Stimulated activated memory B cell treated with anti-CD40 and anti-IgM and Interleukin-4, amounts not matched to agents 10 μg/mL and 1 μg/mL and 100 μg/mL, for 72 hours (primary cell): ENCODE data around the gene ARHGAP42.

Experiments
- ATAC-seq: fragments of 150-1000 bp; cut with Tn5 transposase; 2 replicates; pipeline ENCODE4 v1.10.0; 2021
- H3K27ac Mint-ChIP-seq: one replicate; pipeline ENCODE4 v1.8.0; 2022; ENCODE audit warnings: mild to moderate bottlenecking, mixed read lengths
- H3K27me3 Mint-ChIP-seq: one replicate; pipeline ENCODE4 v1.8.0; 2022; ENCODE audit warnings: mixed read lengths
- H3K36me3 Mint-ChIP-seq: one replicate; pipeline ENCODE4 v1.8.0; 2022; ENCODE audit warnings: mixed read lengths
- H3K4me1 Mint-ChIP-seq: one replicate; pipeline ENCODE4 v1.8.0; 2022; ENCODE audit warnings: mixed read lengths
- H3K4me3 Mint-ChIP-seq: one replicate; pipeline ENCODE4 v1.8.0; 2022; ENCODE audit warnings: mild to moderate bottlenecking, moderate library complexity, mixed read lengths
- H3K9me3 Mint-ChIP-seq: one replicate; pipeline ENCODE4 v1.8.0; 2022; ENCODE audit warnings: mixed read lengths

The ARHGAP42 gene

DNA sequence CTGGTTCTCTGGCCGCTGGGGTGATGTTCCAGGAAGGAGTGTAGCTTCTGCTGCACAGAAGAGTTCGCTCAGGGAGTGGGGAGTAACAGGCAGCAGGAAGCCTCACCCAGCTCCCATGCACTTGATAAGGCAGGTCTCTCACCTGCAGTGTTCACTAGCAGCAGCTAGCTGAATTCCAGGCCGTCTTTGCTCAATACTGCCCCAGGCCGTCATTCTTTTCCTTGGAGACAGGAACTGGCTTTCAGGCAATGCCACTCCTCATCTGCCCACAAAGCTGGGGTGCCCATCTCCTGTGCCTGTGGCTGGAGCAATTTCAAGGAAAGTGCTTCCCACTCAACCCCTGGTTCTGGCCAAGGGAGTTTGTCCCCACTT is 66.1 kb downstream of the ARHGAP42 start:
- Mint-ChIP-seq H3K27ac (no peak overlapping the region), H3K4me3 (no peak overlapping the region)

DNA sequence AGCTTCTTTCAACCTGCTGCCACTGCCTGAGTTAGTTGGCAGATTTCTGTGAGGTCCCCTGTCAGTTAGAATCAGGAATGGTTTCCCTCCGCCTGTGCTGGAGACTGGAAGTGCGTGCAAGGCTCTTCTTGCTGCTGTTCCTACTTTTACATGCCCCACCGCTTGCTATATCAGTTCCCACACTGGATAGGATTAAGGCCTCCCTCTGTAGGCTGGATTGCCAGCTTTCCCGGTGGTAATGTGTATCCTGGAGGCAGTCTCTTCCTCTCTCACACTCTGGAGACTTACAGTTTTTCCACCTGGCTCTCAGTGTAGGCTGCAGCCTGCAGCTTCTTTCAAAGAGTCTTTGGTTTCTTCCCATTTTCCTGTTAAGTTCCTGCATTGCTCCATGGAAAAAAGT is 66.5 kb downstream of the ARHGAP42 start:
- ATAC-seq = no peak
- no peaks in the 10 kb centered on the region for H3K27me3 Mint-ChIP-seq
- H3K9me3 Mint-ChIP-seq = peaks cover 13% of the 10 kb centered on the region
- H3K27ac Mint-ChIP-seq = no peak overlapping the region
- H3K4me3 Mint-ChIP-seq = no peak overlapping the region
- no peaks in the 10 kb centered on the region for H3K4me1 Mint-ChIP-seq
- peaks cover 28% of the 10 kb centered on the region for H3K36me3 Mint-ChIP-seq

More for the DNA sequence above, 66.1 kb downstream of the ARHGAP42 start:
- Mint-ChIP-seq H3K36me3 (peaks cover 29% of the 10 kb centered on the region), H3K27me3 (no peaks in the 10 kb centered on the region), H3K9me3 (peaks cover 13% of the 10 kb centered on the region), H3K4me1 (no peaks in the 10 kb centered on the region)
- ATAC-seq = no peak

DNA sequence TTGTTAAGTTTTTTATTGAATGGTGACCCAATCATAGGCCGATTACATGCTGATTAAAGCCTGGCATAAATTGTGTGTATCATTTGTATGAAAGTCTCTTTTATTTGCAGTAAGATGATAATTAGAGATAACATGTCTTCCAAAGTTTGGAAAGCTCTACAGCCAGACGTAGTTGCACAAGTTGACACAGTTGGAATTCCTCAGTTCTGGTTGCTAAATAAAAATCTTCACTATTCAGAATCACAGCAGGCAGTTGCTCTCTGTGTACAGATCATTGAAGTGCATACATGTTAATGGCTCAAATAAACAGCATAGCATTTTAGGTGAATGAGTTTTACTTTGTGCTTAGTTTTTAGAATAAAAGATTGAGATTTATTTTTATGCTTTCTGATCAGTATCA is 69.5 kb downstream of the ARHGAP42 start:
- Mint-ChIP-seq H3K4me1 (peaks cover 9% of the 10 kb centered on the region), H3K27me3 (no peaks in the 10 kb centered on the region)
- no peak for ATAC-seq

DNA sequence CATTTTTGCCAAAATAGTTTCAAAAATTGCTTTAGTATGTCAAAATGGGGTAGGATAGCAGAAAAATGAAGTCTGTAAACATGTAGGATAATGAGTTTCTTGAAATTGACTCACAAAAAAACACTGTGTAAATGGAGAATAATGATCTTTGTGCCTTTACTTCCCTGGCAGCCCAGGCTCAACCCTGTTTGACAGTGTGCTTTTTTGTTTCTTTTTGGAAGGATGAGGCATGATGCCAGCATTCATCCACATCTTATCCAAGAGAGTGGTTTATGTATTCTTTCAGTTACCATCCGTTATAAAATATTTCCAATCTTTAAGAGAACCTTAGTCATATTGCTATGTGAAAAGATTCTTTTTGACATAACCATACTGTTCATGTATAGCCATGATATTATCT is 70.6 kb downstream of the ARHGAP42 start:
- no peaks in the 10 kb centered on the region for H3K27me3 Mint-ChIP-seq
- no peaks in the 10 kb centered on the region for H3K9me3 Mint-ChIP-seq
- no peak for ATAC-seq
- peaks cover 9% of the 10 kb centered on the region for H3K4me1 Mint-ChIP-seq
- H3K27ac Mint-ChIP-seq = no peak overlapping the region
- no peaks in the 10 kb centered on the region for H3K36me3 Mint-ChIP-seq
- no peak overlapping the region for H3K4me3 Mint-ChIP-seq

More for the DNA sequence above, 69.5 kb downstream of the ARHGAP42 start:
- Mint-ChIP-seq H3K27ac (no peak overlapping the region), H3K9me3 (no peaks in the 10 kb centered on the region), H3K4me3 (no peak overlapping the region), H3K36me3 (no peaks in the 10 kb centered on the region)

DNA sequence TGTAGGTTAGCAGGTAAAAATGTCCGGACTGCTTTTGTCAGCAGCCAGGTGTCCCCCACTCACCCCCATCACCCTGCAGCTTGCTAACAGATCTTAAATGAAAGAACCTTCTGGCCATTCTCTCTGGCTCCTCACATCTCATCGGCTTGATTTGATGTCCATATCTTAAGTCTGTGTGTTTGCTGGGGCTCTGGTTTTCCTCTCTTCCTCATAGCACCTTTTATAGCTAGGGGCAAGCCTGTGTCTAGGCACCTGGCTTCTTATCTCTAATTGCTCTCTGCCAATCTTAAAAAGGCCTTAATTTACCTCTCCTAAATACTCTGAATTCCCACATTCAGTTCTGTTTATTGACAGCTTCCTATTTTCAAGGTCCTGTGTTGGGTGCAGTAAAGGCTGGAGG is 72.0 kb downstream of the ARHGAP42 start:
- no peak overlapping the region for H3K4me3 Mint-ChIP-seq
- peaks cover 15% of the 10 kb centered on the region for H3K4me1 Mint-ChIP-seq
- H3K36me3 Mint-ChIP-seq = no peaks in the 10 kb centered on the region
- ATAC-seq = no peak
- H3K27me3 Mint-ChIP-seq = no peaks in the 10 kb centered on the region
- no peaks in the 10 kb centered on the region for H3K9me3 Mint-ChIP-seq
- H3K27ac Mint-ChIP-seq = no peak overlapping the region

DNA sequence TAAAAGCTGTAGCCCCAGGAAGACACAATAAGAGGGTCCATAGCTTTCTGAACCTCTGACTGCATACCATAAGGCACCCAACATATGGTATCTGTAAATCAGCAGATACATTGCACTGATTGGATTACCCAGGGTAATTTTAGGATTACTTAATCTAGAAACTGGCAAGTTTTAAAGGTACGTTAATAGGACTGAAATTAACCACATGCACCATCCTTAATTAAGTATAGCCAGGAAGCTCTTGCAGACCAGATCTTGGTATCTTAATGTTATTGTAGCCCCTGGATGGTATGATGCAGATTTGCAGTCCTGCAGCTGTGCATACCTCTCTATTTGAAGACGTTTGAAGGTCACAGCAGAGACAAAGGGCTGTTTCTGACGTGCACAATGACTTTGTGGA is 72.8 kb downstream of the ARHGAP42 start:
- no peak overlapping the region for H3K4me3 Mint-ChIP-seq
- H3K9me3 Mint-ChIP-seq = no peaks in the 10 kb centered on the region
- H3K4me1 Mint-ChIP-seq = peaks cover 16% of the 10 kb centered on the region
- H3K36me3 Mint-ChIP-seq = no peaks in the 10 kb centered on the region
- no peak for ATAC-seq
- no peak overlapping the region for H3K27ac Mint-ChIP-seq
- no peaks in the 10 kb centered on the region for H3K27me3 Mint-ChIP-seq

DNA sequence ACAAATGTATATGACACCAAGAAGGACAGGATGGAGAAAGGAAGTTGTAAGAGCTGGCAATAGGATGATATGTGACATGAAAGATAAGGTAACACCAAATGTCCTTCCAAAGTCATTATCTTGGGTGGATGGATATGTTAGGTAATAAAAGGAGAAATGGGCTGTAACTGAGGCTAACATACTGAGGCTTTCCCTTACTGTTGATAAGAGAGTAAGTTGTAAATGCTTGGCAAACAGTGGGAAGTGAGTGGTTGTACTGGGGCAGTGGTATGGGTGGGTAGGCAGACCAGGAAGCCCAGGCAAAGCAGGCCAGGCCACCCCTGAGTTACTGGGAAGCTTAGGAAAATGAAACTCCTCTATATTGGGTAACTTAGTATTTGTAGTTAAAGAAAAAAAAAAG is 73.7 kb downstream of the ARHGAP42 start:
- peaks cover 16% of the 10 kb centered on the region for H3K4me1 Mint-ChIP-seq
- H3K27ac Mint-ChIP-seq = no peak overlapping the region
- no peaks in the 10 kb centered on the region for H3K27me3 Mint-ChIP-seq
- ATAC-seq = no peak
- H3K36me3 Mint-ChIP-seq = no peaks in the 10 kb centered on the region
- H3K4me3 Mint-ChIP-seq = no peak overlapping the region
- no peaks in the 10 kb centered on the region for H3K9me3 Mint-ChIP-seq

DNA sequence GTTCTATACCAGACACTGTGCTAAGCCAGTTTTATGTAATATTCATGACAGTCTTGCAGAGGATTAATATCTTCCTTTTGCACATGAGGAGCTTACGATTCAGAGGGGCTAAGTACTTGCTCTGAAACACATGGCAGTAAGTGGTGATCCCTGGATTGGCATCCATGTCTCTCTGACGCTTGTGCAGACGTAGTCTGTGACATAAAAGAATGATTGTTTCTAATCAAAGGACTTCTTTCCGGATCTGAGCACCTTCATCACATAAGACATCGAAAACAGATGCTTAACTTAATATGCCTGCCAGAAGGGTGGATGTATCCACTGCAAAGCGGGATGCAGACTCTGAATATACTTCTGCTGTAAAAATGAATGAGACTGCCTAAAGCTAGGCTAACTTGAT is 74.8 kb downstream of the ARHGAP42 start:
- H3K9me3 Mint-ChIP-seq = no peaks in the 10 kb centered on the region
- ATAC-seq = no peak
- no peaks in the 10 kb centered on the region for H3K27me3 Mint-ChIP-seq
- no peaks in the 10 kb centered on the region for H3K36me3 Mint-ChIP-seq
- no peak overlapping the region for H3K4me3 Mint-ChIP-seq
- H3K4me1 Mint-ChIP-seq = peaks cover 16% of the 10 kb centered on the region
- no peak overlapping the region for H3K27ac Mint-ChIP-seq

DNA sequence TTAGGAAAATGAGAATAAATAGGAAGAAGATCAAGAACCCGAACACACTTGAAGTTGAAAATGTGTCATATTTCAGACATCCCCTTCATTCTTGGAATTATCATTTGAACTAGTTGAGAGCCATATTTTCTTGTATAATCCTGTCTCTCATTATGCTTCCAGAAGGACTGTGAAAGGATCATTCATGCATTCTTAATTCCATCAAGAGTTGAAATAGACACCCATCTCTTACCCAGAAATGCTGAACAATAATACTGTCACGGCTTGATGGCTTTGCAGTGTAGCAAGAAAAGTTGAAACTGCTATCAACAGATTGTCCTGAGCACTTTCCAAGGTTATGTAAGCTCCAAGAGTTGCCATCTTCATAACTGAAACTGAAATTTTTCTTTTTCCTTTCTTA is 79.7 kb downstream of the ARHGAP42 start:
- Mint-ChIP-seq H3K4me1 (peaks cover 6% of the 10 kb centered on the region), H3K4me3 (no peak overlapping the region), H3K27ac (no peak overlapping the region), H3K9me3 (no peaks in the 10 kb centered on the region), H3K36me3 (no peaks in the 10 kb centered on the region), H3K27me3 (no peaks in the 10 kb centered on the region)
- no peak for ATAC-seq

DNA sequence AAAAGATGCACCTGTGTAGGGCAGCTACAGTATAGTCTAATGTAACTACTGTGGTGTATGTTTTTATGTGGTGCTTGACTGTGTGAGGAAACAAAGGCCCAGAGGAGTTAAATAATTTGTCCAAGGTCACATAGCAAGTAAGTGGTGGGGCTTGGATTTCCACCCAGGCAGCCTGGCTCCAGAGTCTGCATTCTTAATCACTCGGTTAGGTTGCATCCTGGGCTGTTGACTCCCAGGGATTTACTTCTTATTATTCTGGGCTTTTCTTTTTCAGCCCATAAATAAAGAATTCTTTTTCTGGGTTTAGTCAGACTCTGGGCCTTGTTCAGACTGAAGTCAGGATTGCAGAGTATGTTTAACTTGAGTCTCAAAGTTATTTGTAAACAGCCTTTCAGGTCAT is 82.1 kb downstream of the ARHGAP42 start:
- H3K4me1 Mint-ChIP-seq = peaks cover under 1% of the 10 kb centered on the region
- no peaks in the 10 kb centered on the region for H3K27me3 Mint-ChIP-seq
- ATAC-seq = no peak
- no peaks in the 10 kb centered on the region for H3K36me3 Mint-ChIP-seq
- H3K9me3 Mint-ChIP-seq = no peaks in the 10 kb centered on the region
- no peak overlapping the region for H3K4me3 Mint-ChIP-seq
- no peak overlapping the region for H3K27ac Mint-ChIP-seq

DNA sequence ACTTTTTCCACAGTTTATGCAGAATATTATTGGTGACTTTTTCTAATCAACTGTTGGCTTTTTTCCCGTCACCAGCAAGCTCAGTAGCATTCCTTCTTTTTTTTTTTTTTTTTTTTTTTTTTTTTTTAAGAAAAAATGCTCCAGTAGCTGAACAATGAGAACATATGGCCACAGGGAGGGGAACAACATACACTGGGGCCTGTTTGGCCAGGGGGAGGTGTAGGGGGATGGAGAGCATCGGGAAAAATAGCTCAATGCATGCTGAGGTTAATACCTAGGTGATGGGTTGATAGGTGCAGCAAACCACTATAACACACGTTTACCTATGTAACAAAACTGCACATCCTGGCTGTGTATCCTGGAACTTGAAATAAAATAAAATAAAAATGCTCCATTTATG is 82.5 kb downstream of the ARHGAP42 start:
- no peak for ATAC-seq
- H3K9me3 Mint-ChIP-seq = no peaks in the 10 kb centered on the region
- no peak overlapping the region for H3K4me3 Mint-ChIP-seq
- H3K27ac Mint-ChIP-seq = no peak overlapping the region
- no peaks in the 10 kb centered on the region for H3K4me1 Mint-ChIP-seq
- H3K36me3 Mint-ChIP-seq = no peaks in the 10 kb centered on the region
- no peaks in the 10 kb centered on the region for H3K27me3 Mint-ChIP-seq

DNA sequence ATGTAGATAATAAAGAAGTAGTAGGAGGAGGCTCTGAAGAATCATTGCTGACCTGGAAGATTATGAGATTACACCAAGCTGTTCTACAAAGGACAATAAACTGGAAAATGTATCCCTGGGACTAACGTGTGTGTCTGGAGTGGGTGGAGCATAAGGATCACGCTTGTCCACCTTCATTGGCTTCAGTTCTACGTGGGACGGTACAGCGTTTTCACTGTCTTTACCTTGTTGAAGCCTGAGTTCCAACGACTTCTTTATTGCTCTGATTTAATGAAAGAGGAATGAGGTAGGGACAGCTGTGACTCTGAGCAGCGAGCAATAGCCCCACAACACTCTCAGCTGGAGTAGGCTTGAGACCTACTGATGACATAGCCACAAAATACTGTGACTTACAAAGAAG is 87.0 kb downstream of the ARHGAP42 start:
- H3K4me1 Mint-ChIP-seq = no peaks in the 10 kb centered on the region
- H3K27me3 Mint-ChIP-seq = no peaks in the 10 kb centered on the region
- no peak overlapping the region for H3K27ac Mint-ChIP-seq
- no peaks in the 10 kb centered on the region for H3K36me3 Mint-ChIP-seq
- no peaks in the 10 kb centered on the region for H3K9me3 Mint-ChIP-seq
- ATAC-seq = no peak
- no peak overlapping the region for H3K4me3 Mint-ChIP-seq

DNA sequence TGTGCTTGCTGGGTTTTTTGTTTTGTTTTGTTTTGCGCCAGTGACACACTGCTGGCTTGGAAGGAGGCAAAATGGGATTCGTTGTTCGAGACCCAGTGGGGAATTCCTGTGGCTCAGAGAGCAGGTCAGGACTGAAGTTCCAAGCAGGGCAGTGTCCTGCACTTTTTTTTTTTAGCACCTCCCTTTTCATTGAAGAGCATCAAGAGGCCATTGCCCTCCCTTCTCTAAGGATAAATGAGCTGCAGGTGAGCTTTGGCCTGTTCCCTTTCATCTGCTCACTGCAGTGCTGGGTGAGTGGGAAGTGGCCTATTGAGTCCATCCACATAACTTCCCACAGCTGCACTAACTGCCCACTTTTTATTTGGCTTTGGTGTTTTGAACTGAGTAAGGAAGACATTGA is 87.8 kb downstream of the ARHGAP42 start:
- Mint-ChIP-seq H3K9me3 (no peaks in the 10 kb centered on the region), H3K36me3 (no peaks in the 10 kb centered on the region), H3K4me3 (no peak overlapping the region), H3K27ac (no peak overlapping the region), H3K4me1 (no peaks in the 10 kb centered on the region), H3K27me3 (no peaks in the 10 kb centered on the region)
- ATAC-seq = no peak

DNA sequence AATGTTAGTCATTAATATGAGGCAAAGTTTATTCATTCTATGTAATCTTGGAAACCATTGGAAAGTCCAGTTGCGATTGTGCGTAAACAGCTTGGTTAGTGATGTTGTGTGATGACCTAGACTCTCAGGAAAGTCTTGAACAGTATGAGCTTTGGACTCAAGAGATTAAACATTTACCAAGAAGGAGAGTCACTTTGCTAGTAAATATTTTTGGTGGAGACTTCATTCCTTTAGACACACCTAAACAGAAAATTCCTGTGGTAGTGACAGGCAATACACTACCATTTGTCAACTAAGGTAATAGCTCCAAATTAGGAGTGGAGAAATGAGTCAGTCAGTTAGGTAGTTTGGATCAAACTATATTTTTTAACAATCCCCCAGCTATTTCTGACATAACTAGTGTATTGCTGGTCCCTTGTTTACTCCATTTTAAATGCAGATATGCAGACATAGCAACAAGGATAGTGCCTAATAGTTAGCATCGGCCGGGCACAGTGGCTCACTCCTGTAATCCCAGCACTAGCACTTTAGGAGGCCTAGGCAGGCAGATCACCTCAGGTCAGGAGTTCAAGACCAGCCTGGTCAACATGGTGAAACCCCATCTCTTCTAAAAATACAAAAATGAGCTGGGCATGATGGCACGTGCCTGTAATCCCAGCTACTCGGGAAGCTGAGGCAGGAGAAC is 89.3 kb downstream of the ARHGAP42 start:
- ATAC-seq = no peak
- no peaks in the 10 kb centered on the region for H3K27me3 Mint-ChIP-seq
- H3K36me3 Mint-ChIP-seq = no peaks in the 10 kb centered on the region
- no peak overlapping the region for H3K4me3 Mint-ChIP-seq
- H3K27ac Mint-ChIP-seq = no peak overlapping the region
- no peaks in the 10 kb centered on the region for H3K4me1 Mint-ChIP-seq
- H3K9me3 Mint-ChIP-seq = no peaks in the 10 kb centered on the region

DNA sequence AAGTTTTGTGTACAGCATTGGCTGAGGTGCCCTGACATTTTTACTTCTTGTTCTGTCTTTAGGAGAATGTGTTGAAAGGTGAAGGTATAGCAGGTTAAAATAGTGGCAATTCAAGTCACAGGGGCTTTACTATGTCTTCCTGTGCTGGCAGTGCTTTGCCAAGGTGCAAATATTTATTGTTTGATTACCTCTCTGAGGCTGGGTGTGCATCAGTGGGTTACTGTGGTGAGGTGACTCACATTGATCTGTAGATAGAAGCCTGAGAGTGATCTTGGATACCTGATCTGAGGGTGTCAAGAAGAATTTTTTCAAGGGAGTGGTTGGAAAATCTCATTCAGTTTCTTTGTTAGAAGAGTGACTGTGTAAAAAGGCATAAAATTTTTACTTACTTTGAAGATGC is 90.0 kb downstream of the ARHGAP42 start:
- H3K27ac Mint-ChIP-seq = no peak overlapping the region
- no peaks in the 10 kb centered on the region for H3K9me3 Mint-ChIP-seq
- no peak for ATAC-seq
- no peaks in the 10 kb centered on the region for H3K4me1 Mint-ChIP-seq
- H3K4me3 Mint-ChIP-seq = no peak overlapping the region
- no peaks in the 10 kb centered on the region for H3K36me3 Mint-ChIP-seq
- H3K27me3 Mint-ChIP-seq = no peaks in the 10 kb centered on the region

DNA sequence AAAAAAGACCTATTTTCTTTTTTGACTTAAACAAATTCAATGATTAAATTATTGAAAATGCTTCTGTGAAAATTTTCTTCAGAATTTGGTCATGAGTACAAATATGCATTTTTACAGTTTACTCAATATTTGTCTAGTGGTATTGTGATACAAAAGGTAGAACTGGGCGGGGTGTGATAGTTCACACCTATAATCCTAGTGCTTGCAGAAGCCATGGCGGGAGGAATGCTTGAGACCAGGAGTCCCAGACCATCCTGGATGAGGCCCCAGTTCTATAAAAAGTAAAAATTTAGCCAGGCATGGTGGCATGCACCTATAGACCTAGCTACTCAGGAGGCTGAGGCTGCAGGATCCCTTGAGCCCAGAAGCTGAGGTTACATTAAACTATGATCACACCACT is 90.6 kb downstream of the ARHGAP42 start:
- ATAC-seq = no peak
- Mint-ChIP-seq H3K36me3 (peaks cover 5% of the 10 kb centered on the region), H3K9me3 (no peaks in the 10 kb centered on the region), H3K27ac (no peak overlapping the region), H3K4me1 (no peaks in the 10 kb centered on the region), H3K4me3 (no peak overlapping the region), H3K27me3 (no peaks in the 10 kb centered on the region)
